ENCODE measurements around the gene RASGEF1C. TPM values are rescaled to one million over a fixed set of nuclear protein-coding genes. Genes with fewer than 3 reads are reported as not detected.

RASGEF1C gene
- total and polyA plus RNA-seq, 2 experiments from 2014 or later = 0.40 to 0.42 TPM

DNA sequence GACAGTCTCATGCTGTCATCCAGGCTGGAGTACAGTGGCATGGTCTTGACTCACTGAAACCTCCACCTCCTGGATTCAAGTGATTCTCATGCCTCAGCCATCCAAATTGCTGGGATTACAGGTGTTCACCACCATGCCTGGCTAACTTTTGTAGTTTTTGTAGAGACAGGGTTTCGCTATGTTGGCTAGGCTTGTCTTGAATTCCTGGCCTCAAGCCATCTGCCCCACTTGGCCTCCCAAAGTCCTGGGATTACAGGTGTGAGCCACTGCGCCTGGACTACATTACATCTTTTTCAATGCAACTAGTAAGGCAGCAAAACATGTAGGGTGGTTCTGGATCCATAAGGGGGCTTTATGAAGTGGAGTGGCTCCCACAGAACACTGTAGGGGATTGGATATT is 29.6 kb upstream of the RASGEF1C start:
- H3K36me3 Mint-ChIP-seq (ENCODE audit: low read depth) = peaks cover 53% of the 10 kb centered on the region
- no peaks in the 10 kb centered on the region for H3K4me1 ChIP-seq (ENCODE audit: insufficient read depth)
- ATAC-seq (no peak), DNase-seq (ENCODE audit: low spot score) (no peak)
- H3F3A ChIP-seq (replicated peaks; ENCODE audit: low read depth) = no peaks in the 10 kb centered on the region
- H3K79me2 ChIP-seq (replicated peaks; ENCODE audit: insufficient read depth) = no peaks in the 10 kb centered on the region
- H4K20me1 ChIP-seq (replicated peaks; ENCODE audit: insufficient read depth) = no peaks in the 10 kb centered on the region
- no peak overlapping the region for H3K4me2 ChIP-seq
- no peak overlapping the region for H3K27ac ChIP-seq (ENCODE audit: low read depth)
- H3K27me3 ChIP-seq (ENCODE audit: insufficient read depth) = no peaks in the 10 kb centered on the region
- no peak overlapping the region for H3K27ac Mint-ChIP-seq
- no peaks in the 10 kb centered on the region for H3K9me3 Mint-ChIP-seq
- H3K36me3 ChIP-seq (ENCODE audit: insufficient read depth) = peaks cover 11% of the 10 kb centered on the region; the same call in 1 of the 2 replicates
- no peak overlapping the region for H3K4me3 ChIP-seq
- no peak overlapping the region for H3K4me3 Mint-ChIP-seq
- TF ChIP-seq EZH2phosphoT487 (IDR thresholded peaks at IDR 0.05; ENCODE audit: unreplicated experiment) (no peak), CREB1 (CRISPR knock-in tag; IDR thresholded peaks at IDR 0.05; ENCODE audit: low read depth) (no peak), NANOG (IDR thresholded peaks at IDR 0.05; ENCODE audit: borderline replicate concordance) (no peak), JUNB (IDR thresholded peaks at IDR 0.05; ENCODE audit: unreplicated experiment) (no peak), STAT1 (IDR thresholded peaks at IDR 0.05; ENCODE audit: unreplicated experiment) (no peak), ZNF114 (CRISPR knock-in tag; IDR thresholded peaks at IDR 0.05) (no peak), POLR2AphosphoS5 (IDR thresholded peaks at IDR 0.05; ENCODE audit: low read depth) (no peak), ZNF331 (CRISPR knock-in tag; IDR thresholded peaks at IDR 0.05; ENCODE audit: low read depth) (no peak)
- TF ChIP-seq, protein P1, sequence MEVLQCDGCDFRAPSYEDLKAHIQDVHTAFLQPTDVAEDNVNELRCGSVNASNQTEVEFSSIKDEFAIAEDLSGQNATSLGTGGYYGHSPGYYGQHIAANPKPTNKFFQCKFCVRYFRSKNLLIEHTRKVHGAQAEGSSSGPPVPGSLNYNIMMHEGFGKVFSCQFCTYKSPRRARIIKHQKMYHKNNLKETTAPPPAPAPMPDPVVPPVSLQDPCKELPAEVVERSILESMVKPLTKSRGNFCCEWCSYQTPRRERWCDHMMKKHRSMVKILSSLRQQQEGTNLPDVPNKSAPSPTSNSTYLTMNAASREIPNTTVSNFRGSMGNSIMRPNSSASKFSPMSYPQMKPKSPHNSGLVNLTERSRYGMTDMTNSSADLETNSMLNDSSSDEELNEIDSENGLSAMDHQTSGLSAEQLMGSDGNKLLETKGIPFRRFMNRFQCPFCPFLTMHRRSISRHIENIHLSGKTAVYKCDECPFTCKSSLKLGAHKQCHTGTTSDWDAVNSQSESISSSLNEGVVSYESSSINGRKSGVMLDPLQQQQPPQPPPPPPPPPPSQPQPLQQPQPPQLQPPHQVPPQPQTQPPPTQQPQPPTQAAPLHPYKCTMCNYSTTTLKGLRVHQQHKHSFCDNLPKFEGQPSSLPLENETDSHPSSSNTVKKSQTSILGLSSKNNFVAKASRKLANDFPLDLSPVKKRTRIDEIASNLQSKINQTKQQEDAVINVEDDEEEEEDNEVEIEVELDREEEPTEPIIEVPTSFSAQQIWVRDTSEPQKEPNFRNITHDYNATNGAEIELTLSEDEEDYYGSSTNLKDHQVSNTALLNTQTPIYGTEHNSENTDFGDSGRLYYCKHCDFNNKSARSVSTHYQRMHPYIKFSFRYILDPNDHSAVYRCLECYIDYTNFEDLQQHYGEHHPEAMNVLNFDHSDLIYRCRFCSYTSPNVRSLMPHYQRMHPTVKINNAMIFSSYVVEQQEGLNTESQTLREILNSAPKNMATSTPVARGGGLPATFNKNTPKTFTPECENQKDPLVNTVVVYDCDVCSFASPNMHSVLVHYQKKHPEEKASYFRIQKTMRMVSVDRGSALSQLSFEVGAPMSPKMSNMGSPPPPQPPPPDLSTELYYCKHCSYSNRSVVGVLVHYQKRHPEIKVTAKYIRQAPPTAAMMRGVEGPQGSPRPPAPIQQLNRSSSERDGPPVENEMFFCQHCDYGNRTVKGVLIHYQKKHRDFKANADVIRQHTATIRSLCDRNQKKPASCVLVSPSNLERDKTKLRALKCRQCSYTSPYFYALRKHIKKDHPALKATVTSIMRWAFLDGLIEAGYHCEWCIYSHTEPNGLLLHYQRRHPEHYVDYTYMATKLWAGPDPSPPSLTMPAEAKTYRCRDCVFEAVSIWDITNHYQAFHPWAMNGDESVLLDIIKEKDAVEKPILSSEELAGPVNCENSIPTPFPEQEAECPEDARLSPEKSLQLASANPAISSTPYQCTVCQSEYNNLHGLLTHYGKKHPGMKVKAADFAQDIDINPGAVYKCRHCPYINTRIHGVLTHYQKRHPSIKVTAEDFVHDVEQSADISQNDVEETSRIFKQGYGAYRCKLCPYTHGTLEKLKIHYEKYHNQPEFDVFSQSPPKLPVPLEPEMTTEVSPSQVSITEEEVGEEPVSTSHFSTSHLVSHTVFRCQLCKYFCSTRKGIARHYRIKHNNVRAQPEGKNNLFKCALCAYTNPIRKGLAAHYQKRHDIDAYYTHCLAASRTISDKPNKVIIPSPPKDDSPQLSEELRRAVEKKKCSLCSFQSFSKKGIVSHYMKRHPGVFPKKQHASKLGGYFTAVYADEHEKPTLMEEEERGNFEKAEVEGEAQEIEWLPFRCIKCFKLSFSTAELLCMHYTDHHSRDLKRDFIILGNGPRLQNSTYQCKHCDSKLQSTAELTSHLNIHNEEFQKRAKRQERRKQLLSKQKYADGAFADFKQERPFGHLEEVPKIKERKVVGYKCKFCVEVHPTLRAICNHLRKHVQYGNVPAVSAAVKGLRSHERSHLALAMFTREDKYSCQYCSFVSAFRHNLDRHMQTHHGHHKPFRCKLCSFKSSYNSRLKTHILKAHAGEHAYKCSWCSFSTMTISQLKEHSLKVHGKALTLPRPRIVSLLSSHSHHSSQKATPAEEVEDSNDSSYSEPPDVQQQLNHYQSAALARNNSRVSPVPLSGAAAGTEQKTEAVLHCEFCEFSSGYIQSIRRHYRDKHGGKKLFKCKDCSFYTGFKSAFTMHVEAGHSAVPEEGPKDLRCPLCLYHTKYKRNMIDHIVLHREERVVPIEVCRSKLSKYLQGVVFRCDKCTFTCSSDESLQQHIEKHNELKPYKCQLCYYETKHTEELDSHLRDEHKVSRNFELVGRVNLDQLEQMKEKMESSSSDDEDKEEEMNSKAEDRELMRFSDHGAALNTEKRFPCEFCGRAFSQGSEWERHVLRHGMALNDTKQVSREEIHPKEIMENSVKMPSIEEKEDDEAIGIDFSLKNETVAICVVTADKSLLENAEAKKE (CRISPR knock-in tag; IDR thresholded peaks at IDR 0.05) = no peak
- TF ChIP-seq, protein P2, sequence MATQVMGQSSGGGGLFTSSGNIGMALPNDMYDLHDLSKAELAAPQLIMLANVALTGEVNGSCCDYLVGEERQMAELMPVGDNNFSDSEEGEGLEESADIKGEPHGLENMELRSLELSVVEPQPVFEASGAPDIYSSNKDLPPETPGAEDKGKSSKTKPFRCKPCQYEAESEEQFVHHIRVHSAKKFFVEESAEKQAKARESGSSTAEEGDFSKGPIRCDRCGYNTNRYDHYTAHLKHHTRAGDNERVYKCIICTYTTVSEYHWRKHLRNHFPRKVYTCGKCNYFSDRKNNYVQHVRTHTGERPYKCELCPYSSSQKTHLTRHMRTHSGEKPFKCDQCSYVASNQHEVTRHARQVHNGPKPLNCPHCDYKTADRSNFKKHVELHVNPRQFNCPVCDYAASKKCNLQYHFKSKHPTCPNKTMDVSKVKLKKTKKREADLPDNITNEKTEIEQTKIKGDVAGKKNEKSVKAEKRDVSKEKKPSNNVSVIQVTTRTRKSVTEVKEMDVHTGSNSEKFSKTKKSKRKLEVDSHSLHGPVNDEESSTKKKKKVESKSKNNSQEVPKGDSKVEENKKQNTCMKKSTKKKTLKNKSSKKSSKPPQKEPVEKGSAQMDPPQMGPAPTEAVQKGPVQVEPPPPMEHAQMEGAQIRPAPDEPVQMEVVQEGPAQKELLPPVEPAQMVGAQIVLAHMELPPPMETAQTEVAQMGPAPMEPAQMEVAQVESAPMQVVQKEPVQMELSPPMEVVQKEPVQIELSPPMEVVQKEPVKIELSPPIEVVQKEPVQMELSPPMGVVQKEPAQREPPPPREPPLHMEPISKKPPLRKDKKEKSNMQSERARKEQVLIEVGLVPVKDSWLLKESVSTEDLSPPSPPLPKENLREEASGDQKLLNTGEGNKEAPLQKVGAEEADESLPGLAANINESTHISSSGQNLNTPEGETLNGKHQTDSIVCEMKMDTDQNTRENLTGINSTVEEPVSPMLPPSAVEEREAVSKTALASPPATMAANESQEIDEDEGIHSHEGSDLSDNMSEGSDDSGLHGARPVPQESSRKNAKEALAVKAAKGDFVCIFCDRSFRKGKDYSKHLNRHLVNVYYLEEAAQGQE (IDR thresholded peaks at IDR 0.05; ENCODE audit: unreplicated experiment) = no peak
- TF ChIP-seq, protein P3, sequence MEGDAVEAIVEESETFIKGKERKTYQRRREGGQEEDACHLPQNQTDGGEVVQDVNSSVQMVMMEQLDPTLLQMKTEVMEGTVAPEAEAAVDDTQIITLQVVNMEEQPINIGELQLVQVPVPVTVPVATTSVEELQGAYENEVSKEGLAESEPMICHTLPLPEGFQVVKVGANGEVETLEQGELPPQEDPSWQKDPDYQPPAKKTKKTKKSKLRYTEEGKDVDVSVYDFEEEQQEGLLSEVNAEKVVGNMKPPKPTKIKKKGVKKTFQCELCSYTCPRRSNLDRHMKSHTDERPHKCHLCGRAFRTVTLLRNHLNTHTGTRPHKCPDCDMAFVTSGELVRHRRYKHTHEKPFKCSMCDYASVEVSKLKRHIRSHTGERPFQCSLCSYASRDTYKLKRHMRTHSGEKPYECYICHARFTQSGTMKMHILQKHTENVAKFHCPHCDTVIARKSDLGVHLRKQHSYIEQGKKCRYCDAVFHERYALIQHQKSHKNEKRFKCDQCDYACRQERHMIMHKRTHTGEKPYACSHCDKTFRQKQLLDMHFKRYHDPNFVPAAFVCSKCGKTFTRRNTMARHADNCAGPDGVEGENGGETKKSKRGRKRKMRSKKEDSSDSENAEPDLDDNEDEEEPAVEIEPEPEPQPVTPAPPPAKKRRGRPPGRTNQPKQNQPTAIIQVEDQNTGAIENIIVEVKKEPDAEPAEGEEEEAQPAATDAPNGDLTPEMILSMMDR (conservative IDR thresholded peaks at IDR 0.05; ENCODE audit: low read depth in 2 of 2) = no peak
- TF ChIP-seq, protein P4, sequence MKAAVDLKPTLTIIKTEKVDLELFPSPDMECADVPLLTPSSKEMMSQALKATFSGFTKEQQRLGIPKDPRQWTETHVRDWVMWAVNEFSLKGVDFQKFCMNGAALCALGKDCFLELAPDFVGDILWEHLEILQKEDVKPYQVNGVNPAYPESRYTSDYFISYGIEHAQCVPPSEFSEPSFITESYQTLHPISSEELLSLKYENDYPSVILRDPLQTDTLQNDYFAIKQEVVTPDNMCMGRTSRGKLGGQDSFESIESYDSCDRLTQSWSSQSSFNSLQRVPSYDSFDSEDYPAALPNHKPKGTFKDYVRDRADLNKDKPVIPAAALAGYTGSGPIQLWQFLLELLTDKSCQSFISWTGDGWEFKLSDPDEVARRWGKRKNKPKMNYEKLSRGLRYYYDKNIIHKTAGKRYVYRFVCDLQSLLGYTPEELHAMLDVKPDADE (IDR thresholded peaks at IDR 0.05) = no peak
- H3K4me1 Mint-ChIP-seq = peaks cover 6% of the 10 kb centered on the region; the same call in 1 of the 3 replicates
- H2AFZ ChIP-seq = no peak overlapping the region
- H3K27me3 Mint-ChIP-seq (ENCODE audit: insufficient read depth, low read depth, poor library complexity) = no peaks in the 10 kb centered on the region
- no peaks in the 10 kb centered on the region for H3K9me2 ChIP-seq (ENCODE audit: insufficient read depth)

Data from GM23338 (cell line).